Stimulated activated CD4-positive, alpha-beta T cell treated with anti-CD3 and anti-CD28 coated beads, Interleukin-15, amount 100 ng/mL, for 1 hour (primary cell): ENCODE data around the gene HPF1.
"Not testable (repeated sequence)": the region's sequence is repeated elsewhere in the genome, so short reads cannot be mapped to it uniquely, and the experiment has no call there.

Experiments
- DNase-seq, 2 donors: peaks; one replicate each; pipeline ENCODE4 v3.0.0-alpha.2; 2020; ENCODE audit warnings: low read depth in 1 of 2, low spot score in 1 of 2

The HPF1 gene

DNA sequence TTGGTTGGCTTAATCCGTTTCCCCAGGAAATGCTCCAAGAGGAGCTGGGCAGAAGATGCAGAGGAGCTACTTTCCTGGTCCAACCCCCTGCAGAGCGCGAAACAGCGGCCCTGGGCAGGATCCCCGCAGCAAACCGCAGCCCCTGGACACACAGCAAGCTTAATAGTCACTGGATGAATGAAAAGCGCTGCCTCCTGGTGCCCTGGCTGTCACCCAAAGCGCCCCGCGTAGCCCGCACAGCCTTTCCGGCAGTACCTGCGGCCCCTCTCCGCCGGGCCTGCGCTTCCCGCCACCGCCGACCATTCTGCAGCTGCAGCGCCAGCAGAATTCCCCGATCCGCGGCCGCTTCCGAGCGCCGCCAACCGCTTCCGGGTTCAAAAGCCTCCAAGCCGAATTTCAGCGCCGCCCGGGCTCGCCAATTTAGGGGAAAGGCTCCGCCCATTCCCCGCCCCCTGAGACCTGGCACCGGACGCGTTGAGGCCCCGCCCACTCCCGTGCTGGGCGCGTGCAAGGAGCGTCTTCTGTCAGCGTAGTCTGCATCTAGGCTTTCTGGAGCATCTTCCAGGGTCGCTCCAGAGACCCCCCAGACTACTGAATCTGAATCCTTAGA lies at the start of gene HPF1:
Gene HPF1 (minus strand): TSS at position 370 of the 610 bp plus-strand sequence. CDS start 67 bp downstream, at position 303.
- peak; percentile 85 to 96 for DNase-seq

DNA sequence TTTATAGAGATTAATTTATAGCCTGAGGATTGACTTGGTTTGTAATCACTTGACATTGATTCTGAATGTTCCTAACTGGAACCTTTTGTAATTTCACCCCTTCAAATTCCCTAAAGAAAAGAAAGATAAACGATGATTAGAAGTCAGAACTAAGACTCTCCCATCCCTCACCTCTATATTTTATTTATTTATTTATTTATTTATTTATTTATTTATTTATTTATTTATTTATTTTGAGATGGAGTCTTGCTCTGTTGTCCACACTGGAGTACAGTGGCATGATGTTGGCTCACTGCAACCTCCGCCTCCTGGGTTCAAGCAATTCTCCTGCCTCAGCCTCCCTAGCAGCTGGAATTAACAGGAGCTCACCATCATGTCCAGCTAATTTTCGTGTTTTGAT lies 49.0 kb upstream of the HPF1 start:
- DNase-seq: not testable (repeated sequence)

DNA sequence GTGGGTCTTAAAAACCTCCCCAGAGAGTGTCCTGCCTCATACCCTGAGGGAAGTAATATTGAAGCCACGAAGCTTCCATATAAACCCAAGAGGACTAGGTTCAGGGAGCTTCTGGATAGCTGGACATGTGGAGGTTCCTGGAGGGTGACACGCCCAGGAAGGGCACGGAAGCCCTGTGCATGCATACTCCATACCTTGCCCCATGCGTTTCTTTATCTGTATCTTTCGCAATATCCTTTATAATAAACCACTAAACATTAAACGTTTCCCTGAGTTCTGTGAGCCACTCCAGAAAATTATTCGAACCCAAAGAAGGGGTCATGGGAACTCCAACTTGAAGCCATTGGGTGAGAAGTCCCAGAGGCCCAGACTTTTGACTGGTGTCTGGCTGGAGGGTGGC lies 45.7 kb upstream of the HPF1 start:
- no peak for DNase-seq

DNA sequence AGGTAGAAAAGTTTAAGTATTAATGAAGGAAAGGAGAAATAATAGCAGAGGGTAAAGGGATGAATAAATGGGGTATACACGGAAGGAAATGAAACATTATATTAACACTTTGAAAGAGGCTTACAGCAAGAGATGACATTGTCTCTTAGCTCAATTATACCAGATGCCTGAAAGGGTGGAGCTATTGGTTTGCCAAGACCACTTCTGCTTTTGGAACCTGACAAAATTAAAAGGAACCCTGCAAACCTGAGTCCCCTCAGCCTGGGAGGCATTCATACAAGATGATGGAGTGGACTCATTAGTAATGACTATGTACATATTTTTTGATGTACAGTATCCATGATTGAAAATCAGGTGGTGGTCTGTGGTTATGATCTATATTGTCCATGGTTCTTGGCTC lies 45.1 kb upstream of the HPF1 start:
- DNase-seq: no peak

DNA sequence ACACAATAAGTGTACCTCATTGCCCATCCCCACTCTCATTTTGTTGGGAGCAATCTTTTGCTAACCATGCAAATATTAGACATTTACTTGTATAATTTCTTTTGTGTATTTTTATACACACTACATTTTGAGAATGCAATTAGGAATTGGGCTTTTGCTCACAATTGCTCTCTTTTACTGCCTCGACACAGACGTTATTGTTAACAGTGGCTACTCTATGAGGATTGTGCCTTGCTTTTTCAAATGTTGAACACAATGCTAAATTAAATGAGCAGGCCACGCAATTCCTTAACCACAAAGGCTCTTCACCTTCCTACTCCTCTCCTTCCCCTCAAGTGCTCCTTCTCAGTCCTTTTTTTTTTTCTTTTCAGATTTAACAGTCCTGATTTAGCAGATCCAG lies 42.8 kb upstream of the HPF1 start:
- DNase-seq: no peak

DNA sequence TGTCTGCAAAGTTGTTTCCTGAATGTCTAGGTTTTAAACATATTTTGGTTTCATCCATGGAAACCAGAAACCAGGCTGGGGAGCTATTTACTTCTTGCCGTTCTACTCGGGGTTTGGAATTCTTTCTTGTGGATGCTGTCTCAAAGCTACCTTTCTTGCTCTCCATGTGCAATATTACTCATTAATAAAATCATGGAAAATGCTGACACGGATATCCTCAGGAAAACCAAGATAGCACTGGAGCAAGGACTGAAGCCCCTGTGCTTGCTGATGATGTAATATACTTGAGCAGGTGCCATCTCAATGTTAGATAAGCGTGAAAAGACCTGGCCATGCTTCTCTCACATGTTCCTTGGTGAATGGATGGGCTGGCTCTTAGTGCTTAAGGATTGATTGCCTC lies 41.5 kb upstream of the HPF1 start:
- DNase-seq: no peak

DNA sequence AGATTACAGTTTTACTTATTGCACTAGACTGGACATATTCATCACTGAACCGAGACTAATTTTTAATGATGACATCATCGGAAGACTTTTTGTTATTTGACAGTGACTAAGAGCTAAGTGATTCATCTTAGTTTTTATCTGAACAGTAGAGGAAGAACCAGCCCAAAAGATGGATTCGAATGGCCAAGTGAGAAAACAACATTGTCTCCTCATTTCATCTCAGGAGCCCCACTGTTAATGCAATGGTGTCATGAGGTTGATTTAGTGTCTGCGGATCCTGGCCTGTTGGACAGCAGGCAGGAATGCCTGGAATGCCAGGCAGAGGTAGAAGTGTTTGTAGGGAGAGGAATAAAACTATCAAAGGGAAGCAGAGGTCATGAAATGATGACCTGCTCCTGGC lies 37.8 kb upstream of the HPF1 start:
- no peak for DNase-seq

DNA sequence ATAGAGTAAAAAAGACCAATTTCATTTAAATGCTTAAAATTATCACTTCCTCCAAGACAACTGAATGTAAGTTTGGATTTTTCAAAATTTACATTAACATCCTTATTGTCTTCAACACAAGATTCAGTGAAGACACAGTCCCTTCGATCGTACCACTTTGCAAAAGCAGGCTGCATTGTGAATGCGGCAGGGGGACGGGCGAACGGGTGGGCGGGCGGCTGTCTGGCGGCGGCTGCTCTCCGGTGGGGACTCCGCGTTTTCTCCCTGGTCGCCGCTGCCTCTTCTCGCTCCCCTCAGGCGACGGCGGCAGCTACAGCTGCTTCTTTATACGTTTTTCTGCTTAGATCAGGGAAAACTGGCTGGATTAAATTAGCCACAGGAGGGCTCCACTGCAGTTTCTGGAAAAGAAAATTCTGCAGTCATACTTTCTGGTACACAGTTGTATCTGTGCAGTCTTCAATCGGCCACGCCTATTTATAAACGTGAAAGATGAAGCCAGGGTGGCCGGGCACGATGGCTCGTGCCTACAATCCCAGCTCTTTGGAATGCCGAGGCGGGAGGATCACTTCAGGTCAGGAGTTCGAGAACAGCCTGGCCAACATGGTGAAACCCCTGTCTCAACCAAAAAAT lies 33.9 kb upstream of the HPF1 start:
- peak in 1 of 2 donors; percentile 1 for DNase-seq

DNA sequence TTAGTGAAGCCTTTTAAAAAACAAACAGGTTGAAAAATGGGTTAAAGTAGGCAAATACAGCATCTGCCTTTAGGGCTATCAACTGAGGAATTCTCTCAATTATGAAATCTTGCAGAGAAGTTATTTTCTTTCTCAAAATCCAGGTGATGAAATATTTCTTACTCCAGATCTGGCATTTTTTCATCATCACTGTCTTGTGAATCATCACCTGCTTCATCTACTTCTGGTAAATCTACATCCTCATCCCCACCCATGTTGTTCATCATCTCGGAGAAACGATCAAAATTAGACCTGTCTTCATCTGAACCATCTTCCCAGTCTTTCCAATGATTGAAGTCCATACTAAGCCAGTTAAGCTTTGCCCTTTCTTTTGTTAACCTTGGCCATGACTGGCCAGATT lies 33.3 kb upstream of the HPF1 start:
- DNase-seq: no peak

DNA sequence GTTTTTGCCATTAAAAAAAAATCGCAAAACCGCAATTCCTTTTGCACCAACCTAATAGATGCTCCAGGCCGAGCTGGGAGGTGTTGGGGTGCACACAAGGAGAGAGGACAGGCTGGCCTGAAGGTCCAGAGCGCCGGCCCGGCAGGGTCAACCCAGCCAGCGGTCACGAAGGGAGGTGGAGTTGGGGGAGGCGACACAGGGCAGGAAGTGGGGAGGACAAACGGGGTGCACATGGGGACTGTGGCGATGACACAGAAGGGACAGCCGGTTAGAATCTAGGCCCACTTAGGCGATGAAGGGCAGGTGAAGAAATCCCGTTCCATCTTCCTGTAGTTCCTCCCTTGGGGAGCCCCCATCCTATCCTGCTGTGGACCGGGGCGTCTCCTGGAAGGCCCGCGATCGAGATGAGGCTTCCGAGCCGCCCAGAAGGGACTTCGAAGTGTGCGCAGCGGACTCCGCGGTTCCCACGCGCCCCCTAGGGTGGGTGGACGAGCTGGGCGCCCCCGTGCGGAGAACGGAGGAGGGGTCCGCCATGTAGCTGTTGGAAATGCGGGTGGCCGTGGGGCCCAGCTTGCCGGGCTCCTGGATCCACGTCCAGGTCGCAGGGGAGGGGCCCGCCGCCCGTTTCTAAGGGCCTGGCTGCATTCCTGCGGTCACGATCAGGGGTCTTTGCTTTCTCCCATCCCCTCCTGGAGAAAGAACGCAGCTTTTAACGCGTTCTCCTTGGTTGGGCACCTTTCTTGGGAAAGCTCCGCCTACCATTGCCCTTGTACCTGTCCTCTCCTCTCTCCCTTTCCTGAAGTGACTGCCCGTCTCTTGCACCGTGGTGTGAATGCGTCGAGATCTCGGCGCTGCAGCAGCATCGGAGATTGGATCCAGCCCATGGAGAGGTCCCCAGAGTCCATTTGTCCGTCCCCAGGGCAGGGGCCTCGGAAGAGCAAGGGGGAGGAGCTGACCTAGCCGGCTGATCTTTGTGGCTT lies 17.0 kb upstream of the HPF1 start:
- DNase-seq: no peak

DNA sequence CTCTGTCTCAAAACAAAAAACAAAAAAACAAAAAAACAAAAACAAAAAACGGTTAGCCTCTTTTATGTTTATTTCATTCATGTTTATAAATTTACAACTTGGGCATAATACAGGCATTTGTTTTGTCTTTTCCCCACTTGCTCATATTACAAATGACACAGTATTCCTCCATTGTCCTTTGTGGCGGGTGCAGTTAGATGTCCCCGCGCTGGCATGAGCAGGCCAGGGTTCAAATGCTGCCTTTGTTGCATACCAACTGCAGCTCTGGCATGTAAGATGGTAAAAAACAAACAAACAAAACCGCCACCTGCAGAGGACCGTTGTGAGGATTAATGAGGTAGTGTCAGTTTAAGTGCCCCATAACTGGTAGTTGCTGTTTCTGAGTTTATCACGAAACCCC lies 16.1 kb upstream of the HPF1 start:
- DNase-seq: no peak

DNA sequence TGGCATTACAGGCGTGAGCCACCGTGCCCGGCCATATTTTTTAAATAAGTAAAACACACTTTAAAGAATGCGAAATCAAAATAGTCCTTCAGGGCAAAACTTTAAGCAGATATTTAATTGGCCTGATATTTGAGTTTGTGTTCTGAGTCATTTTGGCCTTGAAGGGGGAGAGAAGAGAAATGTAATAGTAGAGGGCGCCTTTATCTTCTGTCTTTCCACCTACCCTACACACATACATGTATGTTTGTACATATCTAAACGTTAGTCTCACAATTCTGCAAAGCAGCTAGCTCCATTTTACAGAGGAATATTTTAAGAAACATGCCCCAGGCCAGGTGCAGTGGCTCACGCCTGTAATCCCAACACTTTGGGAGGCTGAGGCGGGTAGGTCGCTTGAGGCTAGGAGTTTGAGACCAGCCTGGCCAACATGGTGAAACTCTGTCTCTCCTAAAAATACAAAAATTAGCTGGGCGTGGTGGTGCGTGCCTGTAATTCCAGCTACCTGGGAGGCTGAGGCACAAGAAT lies 13.9 kb upstream of the HPF1 start:
- not testable (repeated sequence) for DNase-seq

DNA sequence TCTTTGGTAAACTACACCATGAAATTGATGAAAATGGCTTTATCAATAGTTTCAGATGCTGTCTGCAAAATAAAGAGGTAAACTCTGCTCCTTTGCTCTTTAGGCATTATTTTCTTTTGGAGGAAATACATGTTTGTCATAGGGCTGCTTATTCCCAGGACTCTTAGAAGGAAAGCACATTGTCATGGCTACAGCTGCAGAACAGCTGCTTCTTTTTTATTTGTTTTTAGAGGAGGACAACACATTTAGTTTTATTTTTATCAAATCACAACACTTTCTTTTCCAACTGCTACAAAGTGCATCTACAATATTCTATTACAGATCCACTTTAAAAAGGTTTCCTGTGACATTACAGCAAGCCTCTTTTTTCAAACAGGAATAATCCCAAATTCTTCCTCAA lies 12.7 kb upstream of the HPF1 start:
- no peak for DNase-seq

DNA sequence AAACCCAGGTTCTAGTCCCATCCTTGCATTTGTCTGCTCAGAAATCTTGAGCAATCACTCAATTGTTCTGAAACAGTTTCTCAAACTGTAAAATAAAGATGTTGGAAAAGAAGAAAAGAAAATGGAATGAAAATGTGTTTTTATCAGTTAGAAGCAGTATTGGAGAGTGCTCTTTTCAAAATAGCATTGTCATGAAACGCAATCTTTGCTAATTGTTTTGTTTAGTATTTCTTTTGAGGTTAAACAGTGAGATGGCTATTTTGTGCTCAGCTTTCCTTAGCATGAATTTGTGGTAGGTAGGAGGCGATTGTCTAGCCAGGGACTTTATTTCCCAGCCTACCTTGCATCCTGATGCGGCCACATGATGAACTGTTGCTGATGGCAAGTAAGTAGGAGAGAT lies 10.6 kb upstream of the HPF1 start:
- no peak for DNase-seq

DNA sequence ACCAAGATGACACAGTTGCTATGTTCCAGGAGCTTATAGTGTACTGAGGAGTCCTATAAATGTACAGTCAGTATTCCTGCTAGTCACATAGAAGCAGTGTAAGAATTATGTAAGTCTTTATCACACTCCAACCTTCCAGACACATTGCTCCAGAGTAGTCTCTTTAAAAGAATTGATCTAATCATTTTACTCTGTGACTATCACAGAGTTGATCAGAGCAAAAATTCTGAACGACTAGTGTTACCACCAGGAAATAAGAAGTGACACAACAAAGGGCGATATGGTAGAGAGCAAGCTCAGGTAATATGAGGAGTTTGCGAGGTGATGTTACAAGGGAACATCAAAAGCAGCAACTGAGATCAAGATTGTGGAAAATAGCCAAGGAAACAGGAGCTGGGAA lies 9.0 kb upstream of the HPF1 start:
- no peak for DNase-seq

DNA sequence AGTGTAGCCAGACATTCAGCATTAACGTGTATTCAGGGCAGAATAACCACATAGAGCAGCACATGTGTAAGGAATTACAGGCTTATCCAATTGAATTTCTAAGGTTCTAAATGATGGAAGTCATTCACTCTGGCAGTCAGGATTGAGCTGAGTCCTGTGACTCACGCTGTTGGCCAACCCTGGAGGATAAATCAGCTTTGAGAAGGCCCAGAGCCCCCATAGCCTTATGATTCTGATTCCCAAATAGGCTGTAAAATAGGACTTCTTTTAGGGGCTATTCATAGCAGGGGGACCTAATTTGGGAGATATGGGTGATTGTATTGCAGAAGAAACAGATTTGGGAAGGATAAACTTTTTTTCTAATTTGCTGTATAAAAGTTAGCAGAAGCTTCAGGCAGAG lies 8.1 kb upstream of the HPF1 start:
- DNase-seq: no peak

DNA sequence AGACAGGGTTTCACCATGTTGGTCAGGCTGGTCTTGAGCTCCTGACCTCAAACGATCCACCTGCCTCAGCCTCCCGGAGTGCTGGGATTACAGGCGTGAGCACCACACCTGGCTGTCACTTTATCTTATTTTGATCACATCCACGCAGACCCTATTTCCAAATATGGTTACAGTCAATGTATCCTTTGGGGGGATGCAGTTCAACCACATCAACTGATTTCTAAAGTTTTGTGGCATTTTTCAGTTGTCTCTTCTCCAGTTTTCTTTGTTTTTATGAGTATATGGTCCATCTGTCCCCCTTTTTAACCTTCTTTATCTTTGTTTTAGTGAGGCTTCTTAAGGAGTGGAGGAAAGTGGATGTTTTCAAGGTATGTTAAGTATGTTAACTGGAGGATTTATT lies 4.1 kb upstream of the HPF1 start:
- no peak for DNase-seq

DNA sequence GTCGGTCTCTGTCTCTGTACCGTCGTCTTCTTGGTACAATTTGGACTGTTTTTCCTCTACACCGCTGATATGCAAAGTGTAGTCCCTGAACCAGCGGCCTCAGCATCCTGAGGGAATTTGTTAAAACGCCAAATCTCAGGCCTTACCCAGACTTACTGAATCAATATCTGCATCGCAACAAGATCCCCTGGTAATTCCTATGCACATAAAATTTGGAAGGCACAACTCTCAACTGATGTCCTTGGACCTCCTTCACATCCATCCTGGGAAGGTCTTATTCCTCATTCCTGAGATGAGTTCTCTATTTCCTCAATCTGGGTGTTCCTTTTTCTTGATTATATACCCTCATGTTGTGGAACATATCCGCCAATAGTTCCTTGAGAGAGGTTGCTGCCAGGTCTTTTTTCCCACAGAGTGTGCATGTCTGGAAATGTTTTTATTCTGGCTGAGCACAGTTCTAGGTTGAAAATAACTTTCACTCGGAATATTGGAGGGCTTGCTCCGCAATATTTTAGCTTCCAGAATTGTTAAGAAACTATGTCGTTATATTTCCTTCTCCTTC lies 738 bp upstream of the HPF1 start:
- no peak for DNase-seq

DNA sequence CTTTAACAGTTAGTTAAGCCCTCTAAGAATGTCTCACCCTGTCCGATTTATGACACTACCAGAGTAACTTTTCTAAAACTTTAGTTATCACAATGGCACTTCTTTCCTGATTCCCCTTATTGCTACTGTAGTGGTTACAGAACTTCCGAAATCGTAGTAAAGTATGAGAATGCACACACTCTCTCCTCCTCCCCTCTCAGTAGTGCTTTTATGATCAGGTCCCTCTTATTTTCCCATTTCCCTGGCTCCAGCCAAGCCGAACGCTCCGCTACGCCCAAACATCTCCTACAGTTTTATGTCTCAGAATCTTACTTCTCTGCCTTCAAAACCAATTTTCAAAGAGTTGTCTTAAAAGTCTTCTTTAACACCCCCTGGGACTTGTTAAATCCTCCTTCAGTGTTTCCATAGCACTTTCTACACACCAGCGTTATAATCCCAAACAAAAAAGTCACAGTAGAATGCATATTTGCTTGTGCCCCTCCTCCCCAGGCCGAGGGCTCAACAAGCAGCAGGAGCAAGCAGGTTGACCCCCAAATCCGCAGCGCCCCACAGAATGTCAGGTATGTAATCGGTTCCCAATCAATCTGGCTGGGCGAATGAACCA lies 671 bp downstream of the HPF1 start:
- DNase-seq: no peak

DNA sequence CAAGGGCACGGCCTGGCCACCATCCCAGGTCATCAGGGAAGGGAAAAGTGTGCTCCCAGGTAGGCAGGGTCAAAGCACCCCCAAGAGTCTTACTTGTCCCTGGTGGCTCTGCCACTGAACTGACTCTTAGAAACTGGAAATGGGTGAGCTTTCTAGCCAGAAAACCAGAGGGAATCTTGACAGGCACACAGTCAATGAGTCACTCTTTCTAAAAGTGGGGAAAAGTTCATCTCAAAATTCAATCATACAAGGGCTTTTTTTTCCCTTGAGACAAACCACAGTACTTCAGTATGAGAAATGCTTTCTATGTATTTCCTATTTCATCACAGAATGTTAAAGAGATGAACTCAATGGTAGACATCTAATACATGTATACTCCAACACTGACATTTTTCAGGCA lies 12.5 kb downstream of the HPF1 start:
- DNase-seq: no peak

DNA sequence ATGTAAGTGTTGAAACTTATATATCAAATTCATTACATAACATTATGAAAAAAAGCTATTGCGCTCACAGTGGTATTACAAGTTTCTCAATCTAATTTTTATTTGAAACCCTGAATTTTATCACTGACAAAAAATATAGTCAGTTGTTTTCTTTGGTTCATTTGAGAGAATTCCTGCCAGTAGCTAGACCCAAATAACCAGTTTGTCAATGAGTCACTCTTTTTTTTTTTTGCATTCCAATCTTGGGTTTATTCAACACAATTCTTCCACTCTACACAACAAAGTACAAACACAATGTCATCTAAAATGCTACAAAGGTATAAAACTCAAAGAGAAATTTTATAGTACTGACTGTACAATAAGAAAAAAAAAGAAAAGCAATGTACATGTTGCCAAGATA lies 13.1 kb downstream of the HPF1 start:
- DNase-seq: no peak
